Endometrium (tissue), 2 donors: ENCODE measurements around the gene PRKAB2.
"Not testable (repeated sequence)": the region's sequence is repeated elsewhere in the genome, so short reads cannot be mapped to it uniquely, and the experiment has no call there.

Source experiments
- FAIRE-seq: peaks from 2 replicates; lab custom pipeline; 2012; peaks lifted over from hg19 to GRCh38; lab: Jason Lieb, UNC
- donor health status: control.
- donor health status: control.

PRKAB2 gene

GRCh38 chr1:147109762-147110161 lies 62.5 kb downstream of the PRKAB2 start:
- no peak for FAIRE-seq

GRCh38 chr1:147109041-147109440 lies 63.2 kb downstream of the PRKAB2 start:
- FAIRE-seq, result no peak

- FAIRE-seq, result not testable (repeated sequence)
Observed at GRCh38 chr1:147106407-147106881, 65.8 kb downstream of the PRKAB2 start.

GRCh38 chr1:147105909-147106308 lies 66.4 kb downstream of the PRKAB2 start:
- no peak for FAIRE-seq
